A549 (cell line): ENCODE data around the gene ASB2.

Experiments
- BHLHE40 ChIP-seq: IDR thresholded peaks from 2 replicates; pipeline ENCODE4 v1.6.1; 2012; ENCODE audit warnings: low read depth, low read length, inconsistent platforms
- CHD2 ChIP-seq: fragments of 150-350 bp; IDR thresholded peaks from 2 replicates; pipeline ENCODE4 v1.6.1; 2014; ENCODE audit warnings: low read length; ENCODE audit not compliant: partially characterized antibody
- CHD4 ChIP-seq: fragments of 200-600 bp; sonication (generic); IDR thresholded peaks from 2 replicates; pipeline ENCODE4 v1.6.1; 2016; ENCODE audit warnings: antibody characterized with exemption, mild to moderate bottlenecking, borderline replicate concordance
- CTCF ChIP-seq: fragments of >200 bp; sonication (Bioruptor Twin); formaldehyde crosslinking; IDR thresholded peaks from 3 replicates; pipeline ENCODE4 v1.5.1; 2016
- HES2 ChIP-seq: fragments of >200 bp; sonication (Bioruptor Twin); formaldehyde crosslinking; IDR thresholded peaks from 2 replicates; pipeline ENCODE4 v1.6.1; 2016
- HOXB5 ChIP-seq: fragments of 250-450 bp; sonication (Bioruptor Pico); IDR thresholded peaks from 2 replicates; pipeline ENCODE4 v1.5.0; 2020; ENCODE audit warnings: mild to moderate bottlenecking, moderate library complexity
- JUNB ChIP-seq: fragments of >200 bp; sonication (Bioruptor Twin); formaldehyde crosslinking; IDR thresholded peaks from 2 replicates; pipeline ENCODE4 v1.6.1; 2016
- MAX ChIP-seq: IDR thresholded peaks from 2 replicates; pipeline ENCODE4 v1.6.1; 2012
- MYC ChIP-seq: IDR thresholded peaks from 2 replicates; pipeline ENCODE4 v1.6.1; 2012; ENCODE audit warnings: mild to moderate bottlenecking, inconsistent platforms, low read length, improper control_type of control experiment, borderline replicate concordance
- NFE2L2 ChIP-seq: fragments of 150-350 bp; conservative IDR thresholded peaks from 2 replicates; pipeline ENCODE4 v1.6.1; 2014; ENCODE audit warnings: low read length
- POLR2A ChIP-seq: IDR thresholded peaks from 2 replicates; pipeline ENCODE4 v1.6.1; 2012; ENCODE audit warnings: mild to moderate bottlenecking, low read length
- SMC3 ChIP-seq: fragments of >200 bp; sonication (Bioruptor Twin); formaldehyde crosslinking; IDR thresholded peaks from 3 replicates; pipeline ENCODE4 v1.6.1; 2018; ENCODE audit warnings: inconsistent platforms

- TF ChIP-seq HES2 (no peak), JUNB (no peak), MYC (no peak), MAX (no peak), CHD2 (no peak), HOXB5 (CRISPR knock-in tag) (no peak), BHLHE40 (no peak), CTCF (no peak), CHD4 (no peak), SMC3 (no peak), NFE2L2 (no peak), POLR2A (no peak)
Observed at GRCh38 chr14:93930296-93930988, 45.9 kb downstream of the ASB2 start.
